SKM-1 (cell line): Measurements from ENCODE around the gene CYBA.

Experiments used
- DNase-seq: peaks from one replicate; lab custom pipeline; 2025; ENCODE audit not compliant: unreplicated experiment; lab: John Stamatoyannopoulos, UW

Gene CYBA

GRCh38 chr16:88650749-88651275, at the start of gene CYBA:
TSS of gene CYBA (minus strand) at chr16:88651053. CDS start at chr16:88651013, 40 bp downstream.
- DNase-seq = peak; percentile 43

- no peak for DNase-seq
Observed at GRCh38 chr16:88700322-88700635, 49.4 kb upstream of the CYBA start.

GRCh38 chr16:88699180-88699579, 48.3 kb upstream of the CYBA start:
- DNase-seq = no peak

GRCh38 chr16:88698646-88699045, 47.8 kb upstream of the CYBA start:
- DNase-seq = no peak

- no peak for DNase-seq
Observed at GRCh38 chr16:88697831-88698615, 47.2 kb upstream of the CYBA start.

GRCh38 chr16:88697116-88697830, 46.4 kb upstream of the CYBA start:
- no peak for DNase-seq

GRCh38 chr16:88696441-88696840, 45.6 kb upstream of the CYBA start:
- no peak for DNase-seq

- no peak for DNase-seq
Observed at GRCh38 chr16:88695753-88696152, 44.9 kb upstream of the CYBA start.

GRCh38 chr16:88695218-88695617, 44.4 kb upstream of the CYBA start:
- DNase-seq = no peak

- DNase-seq = no peak
Observed at GRCh38 chr16:88694221-88695087, 43.6 kb upstream of the CYBA start.

GRCh38 chr16:88693420-88694177, 42.7 kb upstream of the CYBA start:
- DNase-seq = no peak

- DNase-seq = no peak
Observed at GRCh38 chr16:88692861-88693260, 42.0 kb upstream of the CYBA start.

- DNase-seq = peak; percentile 92
Observed at GRCh38 chr16:88691924-88692560, 41.2 kb upstream of the CYBA start.

GRCh38 chr16:88691129-88691813, 40.4 kb upstream of the CYBA start:
- DNase-seq = no peak

GRCh38 chr16:88690341-88691128, 39.7 kb upstream of the CYBA start:
- DNase-seq = no peak

GRCh38 chr16:88688013-88688778, 37.3 kb upstream of the CYBA start:
- DNase-seq = no peak

GRCh38 chr16:88687676-88688012, 36.8 kb upstream of the CYBA start:
- DNase-seq = no peak

- no peak for DNase-seq
Observed at GRCh38 chr16:88687254-88687576, 36.4 kb upstream of the CYBA start.
